COLO668 (cell line): ENCODE measurements around the gene EPHB6.

Experiments used
- DNase-seq: peaks from one replicate; lab custom pipeline; 2025; ENCODE audit not compliant: unreplicated experiment; lab: John Stamatoyannopoulos, UW

Gene EPHB6

DNA sequence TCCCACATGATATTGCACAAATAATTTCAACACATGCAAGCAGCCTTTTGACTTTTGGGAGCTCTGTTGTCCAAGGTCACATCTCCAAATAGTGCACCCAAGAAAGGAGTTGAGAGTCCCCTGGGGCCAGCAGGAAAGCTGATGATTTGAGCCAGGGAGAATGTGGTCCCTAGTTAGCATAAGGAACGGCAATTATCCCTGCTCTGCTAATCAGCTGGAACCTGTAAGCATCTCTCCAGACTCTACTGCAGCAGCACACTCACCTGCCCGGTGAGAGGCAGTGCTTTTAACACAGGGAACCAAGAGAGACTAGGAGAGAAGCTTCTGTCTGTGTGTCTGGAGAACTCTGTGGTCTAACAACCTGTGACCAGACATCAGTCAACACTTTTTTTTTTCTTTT, 61.6 kb downstream of the EPHB6 start:
- DNase-seq = no peak

DNA sequence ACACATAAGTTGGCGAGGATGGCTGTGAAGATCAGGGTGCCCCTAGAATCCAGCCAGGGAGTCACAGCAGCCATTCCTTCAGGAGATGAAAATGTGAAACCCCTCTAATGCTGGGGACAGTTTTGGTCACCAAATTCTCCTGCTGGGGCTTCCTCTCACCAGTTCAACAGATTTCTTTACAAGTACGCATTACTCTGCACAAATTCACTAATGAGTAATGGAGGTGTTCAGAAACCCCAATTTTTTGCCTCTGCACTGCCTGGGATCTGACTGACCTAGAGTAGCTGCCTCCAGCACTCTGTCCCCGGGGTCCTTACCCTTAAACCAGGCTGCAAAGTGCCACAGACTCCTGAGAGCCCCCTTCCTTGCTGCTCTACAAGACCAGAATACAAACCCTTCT, 62.6 kb downstream of the EPHB6 start:
- DNase-seq = no peak

DNA sequence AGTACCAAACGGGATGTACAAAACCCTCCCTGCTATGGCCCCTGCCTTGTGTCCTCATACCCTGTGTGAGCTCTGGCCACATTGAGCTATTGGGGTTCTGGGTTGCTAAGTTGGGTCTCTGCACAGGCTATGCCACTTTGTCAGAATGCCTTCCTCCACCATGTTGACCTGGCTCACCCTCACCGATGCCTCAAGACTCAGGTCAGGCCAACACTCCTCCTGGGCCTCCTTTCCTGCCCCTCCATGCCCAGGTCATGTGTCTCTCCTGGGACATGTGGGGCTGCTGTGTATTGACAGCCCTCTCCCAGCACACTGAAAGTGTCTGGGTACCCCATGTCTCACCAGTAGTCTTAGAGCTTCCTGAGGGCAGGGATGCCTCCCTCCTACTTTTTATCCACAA, 64.0 kb downstream of the EPHB6 start:
- DNase-seq = no peak

DNA sequence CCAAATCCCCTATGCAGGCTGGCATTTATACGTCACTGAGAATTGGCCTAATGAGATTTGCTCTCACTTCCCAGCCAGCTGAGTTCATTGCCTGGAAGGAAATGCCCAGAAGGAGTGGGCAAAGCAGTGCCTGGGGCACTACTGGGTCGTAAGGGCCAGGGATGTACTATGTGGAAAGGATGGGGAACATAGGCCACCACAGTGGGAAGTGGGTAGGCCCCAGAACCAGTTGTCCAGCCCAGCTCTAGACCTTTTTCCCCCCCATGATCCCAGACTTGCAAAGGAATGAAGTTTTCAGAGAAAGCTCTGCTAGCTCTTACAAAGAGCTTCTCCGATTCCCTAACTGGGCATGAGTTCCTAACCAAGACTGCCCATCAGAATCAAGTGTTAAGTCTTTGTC, 64.8 kb downstream of the EPHB6 start:
- DNase-seq = no peak
